HUES48 (cell line): ENCODE results near the gene CXorf51A.
"Not testable (repeated sequence)": the region's sequence is repeated elsewhere in the genome, so short reads cannot be mapped to it uniquely, and the experiment has no call there.

Experiments
- H3K27ac ChIP-seq: one replicate; pipeline ENCODE4 v1.7.0; 2013; ENCODE audit warnings: low read depth, low read length, inconsistent platforms
- H3K27me3 ChIP-seq: 2 replicates; pipeline ENCODE4 v1.6.1; 2013; ENCODE audit warnings: mild to moderate bottlenecking, low read length; ENCODE audit not compliant: control insufficient read depth, insufficient read depth
- H3K36me3 ChIP-seq: 2 replicates; pipeline ENCODE4 v1.6.1; 2013; ENCODE audit warnings: low read length; ENCODE audit not compliant: control insufficient read depth, insufficient read depth
- H3K4me1 ChIP-seq: 2 replicates; pipeline ENCODE4 v1.6.1; 2013; ENCODE audit warnings: mild to moderate bottlenecking, low read length; ENCODE audit not compliant: control insufficient read depth, insufficient read depth
- H3K4me3 ChIP-seq: 2 replicates; pipeline ENCODE4 v1.5.1; 2013; ENCODE audit warnings: mild to moderate bottlenecking, low read depth, low read length
- H3K9ac ChIP-seq: 2 replicates; pipeline ENCODE4 v1.6.1; 2013; ENCODE audit warnings: mild to moderate bottlenecking, low read depth, low read length, moderate library complexity
- H3K9me3 ChIP-seq: 2 replicates; pipeline ENCODE4 v1.6.1; 2013; ENCODE audit warnings: low read length; ENCODE audit not compliant: control insufficient read depth, insufficient read depth

The CXorf51A gene

GRCh38 chrX:146814644-146815043 is at the start of gene CXorf51A:
Gene CXorf51A (minus strand): TSS chrX:146814744. CDS start chrX:146814723, 21 bp downstream.
- not testable (repeated sequence) for H3K9ac ChIP-seq, H3K4me1 ChIP-seq, H3K9me3 ChIP-seq, H3K36me3 ChIP-seq, H3K27ac ChIP-seq, H3K27me3 ChIP-seq, H3K4me3 ChIP-seq

- Histone ChIP-seq H3K9ac (no peak overlapping the region), H3K27ac (no peak overlapping the region), H3K4me3 (no peak overlapping the region), H3K27me3 (no peaks in the 10 kb centered on the region), H3K4me1 (no peaks in the 10 kb centered on the region), H3K36me3 (no peaks in the 10 kb centered on the region), H3K9me3 (peaks cover 70% of the 10 kb centered on the region)
Measured at GRCh38 chrX:146863566-146863965, 49.0 kb upstream of the CXorf51A start.

- H3K9me3 ChIP-seq: peaks cover 83% of the 10 kb centered on the region
- H3K4me1 ChIP-seq: no peaks in the 10 kb centered on the region
- H3K36me3 ChIP-seq: no peaks in the 10 kb centered on the region
Measured at GRCh38 chrX:146854281-146854680, 39.7 kb upstream of the CXorf51A start.

GRCh38 chrX:146831994-146832393 is 17.4 kb upstream of the CXorf51A start:
- H3K9ac ChIP-seq: no peak overlapping the region
- H3K9me3 ChIP-seq: peaks cover 77% of the 10 kb centered on the region
- H3K27ac ChIP-seq: no peak overlapping the region
- H3K4me3 ChIP-seq: no peak overlapping the region
- H3K27me3 ChIP-seq: no peaks in the 10 kb centered on the region
- H3K4me1 ChIP-seq: no peaks in the 10 kb centered on the region
- H3K36me3 ChIP-seq: no peaks in the 10 kb centered on the region

More at GRCh38 chrX:146854281-146854680, 39.7 kb upstream of the CXorf51A start:
- Histone ChIP-seq H3K27me3 (no peaks in the 10 kb centered on the region), H3K27ac (no peak overlapping the region), H3K9ac (no peak overlapping the region), H3K4me3 (no peak overlapping the region)

GRCh38 chrX:146809471-146809870 is 5.1 kb downstream of the CXorf51A start, which contains the start of gene CXorf51B:
Gene CXorf51B (plus strand): TSS chrX:146809771. CDS start chrX:146809792, 21 bp downstream.
- not testable (repeated sequence) for H3K9ac ChIP-seq, H3K4me1 ChIP-seq, H3K9me3 ChIP-seq, H3K4me3 ChIP-seq, H3K36me3 ChIP-seq, H3K27ac ChIP-seq, H3K27me3 ChIP-seq
